ENCODE results near the gene NACAD. TPM values are rescaled to one million over a fixed set of nuclear protein-coding genes. Genes with fewer than 3 reads are reported as not detected.

Gene NACAD
- polyA plus RNA-seq, 4 donors: 6.1 to 9.8 (median 9.5) TPM

DNA sequence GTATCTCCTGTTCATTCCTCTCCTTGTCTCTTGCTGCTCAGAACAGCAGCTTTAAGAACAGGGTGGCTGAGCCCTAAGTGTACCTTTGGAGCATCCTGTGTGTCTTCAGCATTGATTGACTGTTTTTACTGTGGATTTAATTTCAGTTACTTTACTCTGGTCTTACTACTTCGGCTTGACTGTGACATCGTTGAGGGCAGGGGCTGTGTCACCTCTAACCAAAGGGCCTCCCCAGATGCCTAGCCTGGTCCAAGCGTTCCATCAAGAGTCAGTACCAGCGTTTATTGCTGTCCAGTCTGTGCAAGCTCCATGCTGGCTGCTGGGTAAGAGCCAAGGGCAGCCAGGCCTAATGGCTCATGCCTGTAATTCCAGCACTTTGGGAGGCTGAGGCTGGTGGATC lies 56.3 kb downstream of the NACAD start:
- no peak for DNase-seq (ENCODE audit: low read depth in 4 of 4, low spot score in 3 of 4)

GRCh38 chr7:45031829-45032228 lies 56.9 kb downstream of the NACAD start:
- no peak for DNase-seq (ENCODE audit: low read depth in 4 of 4, low spot score in 3 of 4)

Other genes with a start within 250 kb of the NACAD start
- gene H2AZ2, start 240.9 kb downstream of the NACAD start, polyA plus RNA-seq (ENCODE audit: insufficient read length in 4 of 4): 100 to 1,000 TPM; 243 to 279 (median 250) TPM
- gene PURB, start 203.4 kb downstream of the NACAD start, polyA plus RNA-seq (ENCODE audit: insufficient read length in 4 of 4): 10 to 100 TPM; 31.4 to 38.6 (median 34.2) TPM
- gene MYO1G, start 110.0 kb downstream of the NACAD start, polyA plus RNA-seq (ENCODE audit: insufficient read length in 4 of 4): under 1 TPM; 0.31 to 0.60 (median 0.47) TPM
- gene CCM2, start 88.8 kb downstream of the NACAD start, polyA plus RNA-seq (ENCODE audit: insufficient read length in 4 of 4): 10 to 100 TPM; 25.0 to 32.1 (median 25.5) TPM
- gene TBRG4, start 22.7 kb upstream of the NACAD start, polyA plus RNA-seq (ENCODE audit: insufficient read length in 4 of 4): 10 to 100 TPM; 52.5 to 56.7 (median 53.9) TPM
- 10 to 100 TPM in 3 of 4 donors, 1 to 10 TPM in 1; 9.5 to 16.4 (median 11.7) TPM for gene RAMP3, start 68.8 kb upstream of the NACAD start, polyA plus RNA-seq (ENCODE audit: insufficient read length in 4 of 4)

Data from right renal pelvis (tissue), 4 donors.